Aorta (tissue), 5 donors: ENCODE data around the gene SERPINB10. TPM values are rescaled to one million over a fixed set of nuclear protein-coding genes. Genes with fewer than 3 reads are reported as not detected.

Experiments
- ATAC-seq: fragments of 200-7000 bp; cut with Tn5 transposase; one replicate; pipeline ENCODE4 v1.9.1; 2022; ENCODE audit warnings: moderate library complexity; ENCODE audit not compliant: low FRiP score
- DNase-seq, 2 donors: peaks; one replicate each; pipeline ENCODE4 v3.0.0-alpha.2; 2020
- H3K27ac ChIP-seq, 2 donors: one replicate each; pipeline ENCODE4 v1.5.1; 2013; ENCODE audit warnings: low read length in 2 of 2, mild to moderate bottlenecking in 2 of 2, moderate library complexity in 2 of 2, control low read depth in 1 of 2, inconsistent platforms in 1 of 2, low read depth in 1 of 2
- H3K27me3 ChIP-seq, 2 donors: one replicate each; pipeline ENCODE4 v1.6.1; 2013; ENCODE audit warnings: control low read depth in 1 of 2, low read length in 1 of 2, mild to moderate bottlenecking in 1 of 2, moderate library complexity in 1 of 2; ENCODE audit not compliant: insufficient read depth in 2 of 2, control insufficient read depth in 1 of 2
- H3K36me3 ChIP-seq, 2 donors: one replicate each; pipeline ENCODE4 v1.6.1; 2013; ENCODE audit warnings: control low read depth in 1 of 2, low read length in 1 of 2, mild to moderate bottlenecking in 1 of 2; ENCODE audit not compliant: insufficient read depth in 2 of 2, control insufficient read depth in 1 of 2
- H3K4me1 ChIP-seq, 2 donors: one replicate each; pipeline ENCODE4 v1.6.1; 2013; ENCODE audit warnings: low read length in 2 of 2, control low read depth in 1 of 2, mild to moderate bottlenecking in 1 of 2, moderate library complexity in 1 of 2; ENCODE audit not compliant: insufficient read depth in 2 of 2, control insufficient read depth in 1 of 2
- H3K4me3 ChIP-seq, 2 donors: one replicate each; pipeline ENCODE4 v1.5.1; 2013; ENCODE audit warnings: low read length in 2 of 2, control low read depth in 1 of 2, mild to moderate bottlenecking in 1 of 2
- H3K9me3 ChIP-seq: one replicate; pipeline ENCODE4 v1.6.1; 2013; ENCODE audit warnings: mild to moderate bottlenecking, low read length; ENCODE audit not compliant: control insufficient read depth
- WGBS, 2 donors: extraction: QIAGEN DNeasy Blood & Tissue Kit; methylation state at CpG; one replicate each; pipeline ENCODE4 v1.1.7; 2013; 5-methylcytosine and 5-hydroxymethylcytosine counted together
- intact Hi-C, 2 donors: fragments of 100-400 bp; cut with DNase I; formaldehyde crosslinking; loops; one replicate each; pipeline versions ENCODE4 v1.14.2 to v1.15.0; 2022
- polyA plus RNA-seq, 2 donors: library from polyadenylated mRNA; stranded (reverse); fragments of 200-250 nt; gene quantifications; one replicate each; pipeline ENCODE4 v1.2.3, GENCODE V29; 2013
- total RNA-seq, 2 donors: library from RNA; stranded (reverse); fragmentation: NEBNext Ultra II Directional; extraction: Animal tissue kit (Norgen Biotek cat#: 25700); gene quantifications; one replicate each; pipeline ENCODE4 v1.2.1, GENCODE V29; 2021
- donor health status: healthy with polysubstance abuse.
- donor health status: Bipolar disorder and iron deficiency.
- donor health status: DM: no; HTN: no; CAD: no.
- donor health status: DM: no; HTN: no; CAD: no.
- donor health status: DM: yes; HTN: yes; CAD: no.

SERPINB10 gene
- total and polyA plus RNA-seq, 4 donors: not detected

GRCh38 chr18:63903851-63904570 is 3.7 kb upstream of the SERPINB10 start:
- 89 to 90% methylated on average over 1 of the region's 1 CpG for WGBS, 2 donors
- Histone ChIP-seq H3K9me3 (peaks cover 2% of the 10 kb centered on the region), H3K27ac (no peak overlapping the region), H3K4me1 (no peaks in the 10 kb centered on the region), H3K36me3 (no peaks in the 10 kb centered on the region), H3K27me3 (peaks cover 0 to 4% of the 10 kb centered on the region in 2 donors), H3K4me3 (no peak overlapping the region)
- ATAC-seq: no peak
- no peak for DNase-seq
- intact Hi-C loops: no loop called here

DNA sequence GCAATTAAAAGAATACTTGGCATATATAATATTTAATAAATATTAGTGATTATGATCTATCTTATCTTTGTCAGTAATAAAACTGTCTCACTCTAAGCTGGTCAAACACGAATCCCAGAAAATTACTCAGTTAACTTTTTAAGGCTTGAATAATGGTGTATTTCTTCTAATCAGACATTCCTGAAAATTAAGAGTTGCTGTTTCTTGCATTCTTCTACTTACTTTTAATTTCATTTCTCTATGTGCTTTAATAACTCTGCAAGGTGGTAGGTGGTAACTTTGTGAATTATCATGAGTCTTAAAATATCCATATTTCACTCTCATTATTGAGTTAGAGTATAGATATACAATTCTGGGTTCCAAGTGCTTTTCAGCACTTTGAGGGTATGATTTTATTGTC is 3.1 kb upstream of the SERPINB10 start:
- Histone ChIP-seq H3K9me3 (peaks cover 2% of the 10 kb centered on the region), H3K27me3 (peaks cover 0 to 4% of the 10 kb centered on the region in 2 donors), H3K27ac (no peak overlapping the region), H3K4me3 (no peak overlapping the region), H3K36me3 (no peaks in the 10 kb centered on the region), H3K4me1 (no peaks in the 10 kb centered on the region)
- ATAC-seq (no peak), DNase-seq (no peak)
- WGBS, 2 donors: 40 to 61% methylated on average over 1 of the region's 1 CpG
- intact Hi-C loops: no loop called here

DNA sequence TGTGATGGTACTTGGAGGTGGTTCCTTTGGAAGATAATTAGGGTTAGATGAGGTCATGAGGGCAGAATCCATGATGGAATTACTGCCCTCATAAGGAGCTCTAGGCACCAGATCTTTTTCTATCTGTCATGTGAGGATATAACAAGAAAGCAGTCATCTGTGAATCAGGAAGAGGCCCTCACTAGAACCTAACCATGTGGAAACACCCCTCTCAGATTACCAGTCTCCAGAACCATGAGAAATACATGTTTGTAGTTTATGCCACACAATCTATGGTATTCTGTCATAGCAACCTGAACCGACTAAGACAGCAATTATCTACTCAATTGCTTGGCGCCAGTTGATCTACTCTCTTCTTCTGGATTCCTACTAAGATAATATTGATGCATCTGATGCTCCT is 2.4 kb upstream of the SERPINB10 start:
- intact Hi-C loops: no loop called here
- WGBS, 2 donors: 95 to 98% methylated on average over 2 of the region's 2 CpGs
- H3K4me3 ChIP-seq: no peak overlapping the region
- H3K36me3 ChIP-seq: no peaks in the 10 kb centered on the region
- no peaks in the 10 kb centered on the region for H3K4me1 ChIP-seq
- peaks cover 0 to 4% of the 10 kb centered on the region in 2 donors for H3K27me3 ChIP-seq
- no peak overlapping the region for H3K27ac ChIP-seq
- no peak for ATAC-seq
- DNase-seq: no peak
- H3K9me3 ChIP-seq: peaks cover 2% of the 10 kb centered on the region

DNA sequence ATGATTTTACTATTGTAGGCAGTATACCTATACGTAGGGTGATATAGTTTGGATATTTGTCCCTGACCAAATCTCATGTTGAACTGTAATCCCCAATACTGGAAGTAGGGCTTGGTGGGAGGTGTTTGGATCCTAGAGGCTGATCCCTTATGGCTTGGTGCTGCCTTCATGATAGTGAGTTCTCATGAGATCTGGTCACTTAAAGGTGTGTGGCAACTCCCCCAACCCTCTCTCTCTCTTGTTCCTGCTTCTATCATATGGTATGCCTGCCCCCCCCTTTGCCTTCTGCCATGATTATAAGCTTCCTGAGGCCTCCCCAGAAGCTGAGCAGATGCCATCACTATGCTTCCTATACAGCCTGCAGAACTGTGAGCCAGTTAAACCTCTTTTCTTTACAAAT is 1.7 kb upstream of the SERPINB10 start:
- Histone ChIP-seq H3K27me3 (peaks cover 0 to 4% of the 10 kb centered on the region in 2 donors), H3K27ac (no peak overlapping the region), H3K9me3 (peaks cover 2% of the 10 kb centered on the region), H3K4me3 (no peak overlapping the region), H3K4me1 (no peaks in the 10 kb centered on the region), H3K36me3 (no peaks in the 10 kb centered on the region)
- no peak for ATAC-seq
- DNase-seq: no peak
- intact Hi-C loops: no loop called here
- 92 to 93% methylated on average over 1 of the region's 1 CpG for WGBS, 2 donors

GRCh38 chr18:63908858-63909257 is 1.1 kb downstream of the SERPINB10 start:
- Histone ChIP-seq H3K4me3 (no peak overlapping the region), H3K9me3 (peaks cover 2% of the 10 kb centered on the region), H3K27me3 (peaks cover 0 to 4% of the 10 kb centered on the region in 2 donors), H3K36me3 (no peaks in the 10 kb centered on the region), H3K4me1 (no peaks in the 10 kb centered on the region), H3K27ac (no peak overlapping the region)
- WGBS, 2 donors: 90 to 95% methylated on average over 1 of the region's 1 CpG
- ATAC-seq: no peak
- no peak for DNase-seq
- intact Hi-C loops: no loop called here

DNA sequence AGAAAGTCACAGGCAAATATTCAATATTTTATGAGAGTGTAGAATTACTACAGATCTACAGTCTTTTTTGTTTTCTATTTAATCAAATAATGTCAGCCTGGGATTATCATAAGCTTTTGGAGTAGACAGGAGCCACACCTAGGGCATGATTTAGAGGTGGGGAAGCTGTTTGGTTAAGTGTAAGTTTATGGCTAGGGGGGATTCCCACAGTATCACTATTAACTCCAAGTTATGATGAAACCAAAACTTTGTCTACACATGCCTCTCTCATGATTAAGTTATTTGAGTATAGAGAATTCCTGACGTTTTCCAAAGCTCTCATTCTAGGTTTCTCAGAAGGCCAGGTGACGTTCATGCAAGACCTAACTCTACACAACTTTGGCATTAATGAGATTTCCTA is 2.1 kb downstream of the SERPINB10 start:
- Histone ChIP-seq H3K27me3 (peaks cover 0 to 4% of the 10 kb centered on the region in 2 donors), H3K27ac (no peak overlapping the region), H3K9me3 (peaks cover 2% of the 10 kb centered on the region), H3K4me1 (no peaks in the 10 kb centered on the region), H3K4me3 (no peak overlapping the region), H3K36me3 (no peaks in the 10 kb centered on the region)
- ATAC-seq (no peak), DNase-seq (no peak)
- intact Hi-C loops: no loop called here
- 63 to 64% methylated on average over 2 of the region's 2 CpGs for WGBS, 2 donors

GRCh38 chr18:63917817-63918216 is 10.1 kb downstream of the SERPINB10 start:
- H3K4me1 ChIP-seq: no peaks in the 10 kb centered on the region
- no peak overlapping the region for H3K27ac ChIP-seq
- no peaks in the 10 kb centered on the region for H3K9me3 ChIP-seq
- ATAC-seq (no peak), DNase-seq (no peak)
- no peak overlapping the region for H3K4me3 ChIP-seq
- 42 to 47% methylated on average over 5 of the region's 5 CpGs for WGBS, 2 donors
- no peaks in the 10 kb centered on the region for H3K36me3 ChIP-seq
- peaks cover 0 to 1% of the 10 kb centered on the region in 2 donors for H3K27me3 ChIP-seq
- intact Hi-C loops: no loop called here

GRCh38 chr18:63922049-63922448 is 14.3 kb downstream of the SERPINB10 start:
- intact Hi-C loops: no loop called here
- ATAC-seq: no peak
- H3K4me1 ChIP-seq: no peaks in the 10 kb centered on the region

DNA sequence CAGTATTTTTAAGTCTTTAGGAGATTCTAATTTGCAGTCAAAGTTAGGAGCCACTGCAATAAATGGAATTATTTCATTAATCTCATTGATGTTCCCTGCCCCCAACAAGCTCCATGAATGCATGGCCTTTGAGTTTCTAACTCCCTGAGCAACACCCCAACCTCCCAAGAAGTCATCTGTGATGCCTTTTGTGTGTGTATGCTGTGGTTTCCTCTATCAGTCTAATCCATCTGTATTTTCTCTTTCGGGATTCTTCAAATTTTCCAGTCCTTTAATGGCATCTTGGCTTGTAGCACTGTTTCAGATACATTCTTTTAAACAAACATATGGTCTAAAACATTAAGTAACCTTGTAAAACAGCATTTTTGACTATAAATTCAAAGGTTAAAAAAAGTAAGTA is 16.8 kb downstream of the SERPINB10 start:
- intact Hi-C loops: no loop called here
- DNase-seq: no peak
- H3K9me3 ChIP-seq: no peaks in the 10 kb centered on the region
- WGBS, 2 donors: 16 to 26% methylated on average over 1 of the region's 1 CpG
- ATAC-seq: no peak
- no peaks in the 10 kb centered on the region for H3K36me3 ChIP-seq
- H3K4me3 ChIP-seq: no peak overlapping the region
- H3K27me3 ChIP-seq: no peaks in the 10 kb centered on the region
- no peak overlapping the region for H3K27ac ChIP-seq
- no peaks in the 10 kb centered on the region for H3K4me1 ChIP-seq

More at GRCh38 chr18:63922049-63922448, 14.3 kb downstream of the SERPINB10 start:
- Histone ChIP-seq H3K9me3 (no peaks in the 10 kb centered on the region), H3K4me3 (no peak overlapping the region), H3K27me3 (peaks cover 0 to 1% of the 10 kb centered on the region in 2 donors), H3K36me3 (no peaks in the 10 kb centered on the region), H3K27ac (no peak overlapping the region)
- 88 to 92% methylated on average over 2 of the region's 2 CpGs for WGBS, 2 donors
- no peak for DNase-seq
